HEK293T (cell line): ENCODE results near the gene WNT5A.

Experiments used
- CTCF ChIA-PET: fragments of 350-600 bp; formaldehyde crosslinking; extraction: SDS; loops from one replicate; lab custom pipeline; 2021; ENCODE audit warnings: antibody characterized with exemption, inconsistent platforms; lab: Yijun Ruan, JAX
- POLR2A ChIA-PET: fragments of 350-600 bp; formaldehyde crosslinking; extraction: SDS; loops from one replicate; lab custom pipeline; 2020; ENCODE audit warnings: antibody characterized with exemption, inconsistent platforms; lab: Yijun Ruan, JAX
- DNase-seq: peaks from one replicate; pipeline ENCODE4 v3.0.0; 2012; ENCODE audit warnings: mixed read lengths; ENCODE audit errors: extremely low spot score
- ARNT ChIP-seq: fragments of 450-650 bp; IDR thresholded peaks from 2 replicates; pipeline ENCODE4 v1.6.1; 2017; ENCODE audit warnings: mild to moderate bottlenecking
- BHLHE40 ChIP-seq: fragments of 450-650 bp; IDR thresholded peaks from 2 replicates; pipeline ENCODE4 v1.6.1; 2016; ENCODE audit warnings: mild to moderate bottlenecking, moderate library complexity, borderline replicate concordance
- CTBP1 ChIP-seq: fragments of 450-650 bp; IDR thresholded peaks from 2 replicates; pipeline ENCODE4 v1.6.1; 2016; ENCODE audit warnings: borderline replicate concordance
- ELF4 ChIP-seq: fragments of 450-650 bp; IDR thresholded peaks from 2 replicates; pipeline ENCODE4 v1.6.1; 2017; ENCODE audit warnings: antibody characterized with exemption
- FOXA1 ChIP-seq: fragments of 450-650 bp; IDR thresholded peaks from 2 replicates; pipeline ENCODE4 v1.6.1; 2016; ENCODE audit warnings: mild to moderate bottlenecking
- FOXK2 ChIP-seq: fragments of 450-650 bp; IDR thresholded peaks from 2 replicates; pipeline ENCODE4 v1.6.1; 2016; ENCODE audit warnings: mild to moderate bottlenecking
- FOXM1 ChIP-seq: fragments of 450-650 bp; IDR thresholded peaks from 2 replicates; pipeline ENCODE4 v1.6.1; 2017; ENCODE audit warnings: mild to moderate bottlenecking, borderline replicate concordance
- HDGF ChIP-seq: fragments of 450-650 bp; IDR thresholded peaks from 2 replicates; pipeline ENCODE4 v1.6.1; 2017; ENCODE audit warnings: antibody characterized with exemption, borderline replicate concordance
- L3MBTL2 ChIP-seq: fragments of 450-650 bp; conservative IDR thresholded peaks from 2 replicates; pipeline ENCODE4 v1.6.1; 2016; ENCODE audit warnings: mild to moderate bottlenecking
- LEF1 ChIP-seq: fragments of 450-650 bp; IDR thresholded peaks from 2 replicates; pipeline ENCODE4 v1.6.1; 2017; ENCODE audit warnings: mild to moderate bottlenecking, borderline replicate concordance
- NFRKB ChIP-seq: fragments of 450-650 bp; IDR thresholded peaks from 2 replicates; pipeline ENCODE4 v1.6.1; 2016; ENCODE audit warnings: mild to moderate bottlenecking, moderate library complexity
- SP1 ChIP-seq: fragments of 450-650 bp; IDR thresholded peaks from 2 replicates; pipeline ENCODE4 v1.6.1; 2017
- SUZ12 ChIP-seq: fragments of 450-650 bp; IDR thresholded peaks from 2 replicates; pipeline ENCODE4 v1.6.1; 2016; ENCODE audit warnings: mild to moderate bottlenecking
- TARDBP ChIP-seq: fragments of 450-650 bp; IDR thresholded peaks from 2 replicates; pipeline ENCODE4 v1.6.1; 2016
- ZNF384 ChIP-seq: fragments of 450-650 bp; IDR thresholded peaks from 2 replicates; pipeline ENCODE4 v1.6.1; 2016
- TF ChIP-seq, protein P1 (sequence below): fragments of 450-650 bp; IDR thresholded peaks from 2 replicates; pipeline ENCODE4 v1.6.1; 2016

The WNT5A gene

DNA sequence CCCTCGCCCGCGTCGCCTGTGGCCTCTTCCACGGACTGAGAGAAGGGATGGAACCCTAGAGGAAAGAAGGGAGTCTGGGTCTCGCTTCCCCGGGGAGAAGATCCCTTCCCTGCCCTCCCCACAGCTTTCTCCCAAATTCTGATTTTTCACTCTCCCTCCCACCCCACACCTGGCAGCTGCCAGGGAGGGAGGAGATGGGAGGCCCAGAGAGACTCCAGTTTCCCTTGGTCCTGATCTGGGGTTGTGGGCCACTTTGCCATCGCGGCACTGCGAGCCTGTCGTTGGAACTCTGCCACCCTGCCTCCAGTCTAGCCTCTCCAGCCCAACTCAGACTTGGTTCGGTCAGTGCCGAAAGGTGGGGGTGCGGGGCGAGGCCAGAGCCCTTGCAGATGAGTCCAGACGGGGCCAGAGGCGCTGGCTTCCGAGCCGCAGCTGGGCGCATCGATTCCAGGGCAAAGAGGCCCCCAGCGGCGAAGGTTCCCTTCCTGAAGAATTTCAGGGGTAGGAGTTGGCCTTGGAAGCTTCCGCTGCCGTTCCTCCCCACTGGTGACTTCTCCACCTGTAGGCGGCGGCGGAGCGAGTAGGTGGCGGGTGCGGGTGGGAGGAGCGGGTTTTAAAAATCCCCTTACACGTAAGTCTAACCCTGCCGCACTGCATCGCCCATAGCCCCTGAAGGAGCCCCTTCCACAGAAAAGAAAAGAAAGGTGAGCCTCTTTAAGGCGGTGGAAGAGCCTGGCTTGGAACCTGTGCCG, 5.2 kb downstream of the WNT5A start:
- TF ChIP-seq ELF4 (no peak), SP1 (no peak), FOXK2 (no peak), FOXA1 (no peak), NFRKB (no peak), SUZ12 (no peak), ARNT (no peak), LEF1 (no peak), HDGF (no peak), FOXM1 (no peak), BHLHE40 (no peak), TARDBP (no peak), L3MBTL2 (no peak), ZNF384 (no peak)
- TF ChIP-seq, protein P1, sequence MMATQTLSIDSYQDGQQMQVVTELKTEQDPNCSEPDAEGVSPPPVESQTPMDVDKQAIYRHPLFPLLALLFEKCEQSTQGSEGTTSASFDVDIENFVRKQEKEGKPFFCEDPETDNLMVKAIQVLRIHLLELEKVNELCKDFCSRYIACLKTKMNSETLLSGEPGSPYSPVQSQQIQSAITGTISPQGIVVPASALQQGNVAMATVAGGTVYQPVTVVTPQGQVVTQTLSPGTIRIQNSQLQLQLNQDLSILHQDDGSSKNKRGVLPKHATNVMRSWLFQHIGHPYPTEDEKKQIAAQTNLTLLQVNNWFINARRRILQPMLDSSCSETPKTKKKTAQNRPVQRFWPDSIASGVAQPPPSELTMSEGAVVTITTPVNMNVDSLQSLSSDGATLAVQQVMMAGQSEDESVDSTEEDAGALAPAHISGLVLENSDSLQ, result no peak
- POLR2A ChIA-PET, result no interaction called here
- DNase-seq, result no peak
- CTCF ChIA-PET, result no interaction called here

DNA sequence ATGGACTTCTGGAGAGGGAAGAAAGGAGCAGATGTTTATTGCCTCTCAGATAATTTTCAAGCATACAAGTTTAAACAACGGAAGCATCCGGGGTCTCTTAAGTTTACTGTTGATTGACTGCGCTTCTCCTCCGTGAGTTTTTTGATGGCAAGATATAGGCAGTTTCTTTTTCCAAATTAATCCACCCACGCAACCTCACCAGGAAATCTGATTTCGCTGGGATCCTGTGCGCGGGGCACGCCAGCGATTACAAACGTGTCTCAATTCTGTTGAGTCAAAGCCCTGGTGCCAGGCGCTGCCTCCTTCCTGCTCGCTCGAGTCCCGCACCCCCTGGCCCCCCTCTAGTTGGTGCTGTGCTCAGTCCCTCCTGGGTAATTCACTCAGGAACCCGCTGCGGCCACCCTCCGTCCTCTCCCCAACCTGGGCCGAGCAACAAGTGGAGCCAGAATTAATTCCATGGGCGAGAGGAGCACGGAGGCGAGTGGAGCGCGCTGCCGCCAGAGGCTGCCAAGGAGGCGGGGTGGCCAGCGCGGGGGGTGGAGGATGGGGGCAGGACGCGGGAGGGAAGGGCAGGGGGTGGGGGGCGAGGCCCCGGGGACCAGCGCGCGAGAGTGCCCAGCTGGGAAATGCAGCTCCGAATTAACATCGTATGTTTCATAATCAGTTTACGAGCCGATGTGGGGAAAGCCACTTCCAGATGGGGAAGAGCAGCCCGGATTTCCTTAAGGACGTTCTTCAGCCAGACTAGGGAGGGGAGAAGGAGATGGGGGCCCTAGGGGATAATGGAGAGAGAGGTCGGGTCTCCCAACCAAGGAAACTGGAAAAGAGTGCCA, 6.0 kb downstream of the WNT5A start:
- no peak for DNase-seq
- POLR2A ChIA-PET, result no interaction called here
- TF ChIP-seq FOXM1, result no peak
- TF ChIP-seq, protein P1, result no peak
- TF ChIP-seq ZNF384, result no peak
- TF ChIP-seq FOXK2, result no peak
- TF ChIP-seq SP1, result no peak
- TF ChIP-seq BHLHE40, result no peak
- TF ChIP-seq L3MBTL2, result no peak
- no peak for TF ChIP-seq CTBP1
- TF ChIP-seq ELF4, result no peak
- no peak for TF ChIP-seq LEF1
- TF ChIP-seq FOXA1, result no peak
- no peak for TF ChIP-seq HDGF
- no peak for TF ChIP-seq NFRKB
- TF ChIP-seq ARNT, result no peak
- CTCF ChIA-PET, result no interaction called here

DNA sequence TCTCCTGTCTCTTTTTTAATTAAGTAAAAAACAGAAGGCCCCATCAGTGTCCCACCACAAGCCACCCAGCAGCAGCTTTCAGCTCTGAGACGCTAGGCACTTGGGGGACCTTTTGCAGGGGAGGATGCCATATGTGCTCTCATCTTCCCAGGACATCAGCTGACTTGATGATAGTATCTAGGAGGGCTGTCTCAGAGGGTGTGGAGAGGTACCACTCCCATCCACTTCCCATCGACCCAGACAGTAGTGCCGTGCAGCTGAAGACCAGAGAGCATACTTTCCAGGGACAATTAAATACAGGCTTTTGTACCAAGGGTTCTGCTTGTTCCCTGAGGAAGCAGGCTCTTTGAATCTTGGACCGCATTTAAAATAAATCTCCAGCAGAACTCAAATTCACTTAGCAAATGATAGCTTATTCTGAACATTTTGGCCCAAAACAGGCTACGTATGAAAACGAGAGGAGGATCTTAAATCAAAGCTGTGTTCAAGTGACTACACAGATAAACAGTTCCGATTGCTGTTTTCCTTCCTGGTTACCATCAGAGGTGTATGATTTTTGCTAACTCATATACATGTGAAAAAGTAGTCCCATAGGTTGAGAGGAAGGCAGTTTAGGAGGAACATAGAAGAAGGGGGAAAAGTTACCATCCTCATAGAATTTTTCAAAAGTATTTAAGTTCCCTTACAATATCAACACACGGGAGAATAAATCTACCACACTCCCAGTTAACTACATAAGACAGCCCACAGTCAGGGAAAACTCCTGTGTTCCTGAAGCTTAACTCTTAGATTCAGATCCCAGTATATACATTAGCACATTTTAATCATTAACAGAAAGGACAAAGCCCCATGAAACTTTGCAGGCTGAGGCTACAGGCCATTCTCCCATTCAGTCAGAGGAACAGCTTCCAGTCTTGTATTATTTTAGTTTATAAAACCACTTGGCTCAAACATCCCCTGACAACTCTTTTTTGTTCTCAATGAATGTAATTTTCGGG, 9.5 kb downstream of the WNT5A start:
- TF ChIP-seq SUZ12, result no peak
- TF ChIP-seq BHLHE40, result no peak
- TF ChIP-seq L3MBTL2, result no peak
- TF ChIP-seq ARNT, result no peak
- TF ChIP-seq CTBP1, result no peak
- TF ChIP-seq, protein P1, result no peak
- TF ChIP-seq LEF1, result no peak
- TF ChIP-seq ZNF384, result no peak
- TF ChIP-seq SP1, result no peak
- no peak for TF ChIP-seq FOXM1
- TF ChIP-seq TARDBP, result no peak
- TF ChIP-seq FOXA1, result no peak
- TF ChIP-seq ELF4, result no peak
- TF ChIP-seq FOXK2, result no peak
- TF ChIP-seq NFRKB, result no peak
- TF ChIP-seq HDGF, result no peak

DNA sequence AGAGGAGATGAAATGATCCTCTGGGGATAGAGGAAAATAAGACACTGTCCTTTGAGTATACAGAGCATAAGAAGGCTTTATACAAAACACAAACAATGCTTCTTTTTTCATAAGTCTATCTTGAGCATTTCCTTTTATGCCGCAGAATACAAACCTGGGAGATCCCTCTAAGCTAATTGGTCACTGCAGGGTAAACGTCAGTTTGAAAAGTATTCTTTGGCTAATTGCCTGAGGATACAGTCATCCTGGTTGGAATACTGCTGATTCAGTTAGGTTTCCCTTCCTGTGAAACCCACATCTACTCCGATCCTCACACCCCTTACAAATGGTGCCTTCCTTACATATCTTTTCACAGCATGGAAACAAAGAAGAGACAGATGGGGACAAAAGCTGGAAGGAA, 10.6 kb downstream of the WNT5A start:
- ChIA-PET CTCF (no interaction called here), POLR2A (no interaction called here)
- TF ChIP-seq SUZ12 (no peak), BHLHE40 (no peak), FOXM1 (no peak), NFRKB (no peak), HDGF (no peak), SP1 (no peak), ZNF384 (no peak), CTBP1 (no peak), ELF4 (no peak), ARNT (no peak), FOXA1 (no peak), FOXK2 (no peak), TARDBP (no peak), LEF1 (no peak), L3MBTL2 (no peak)
- TF ChIP-seq, protein P1, result no peak
- DNase-seq, result no peak

More for the DNA sequence above, 9.5 kb downstream of the WNT5A start:
- POLR2A ChIA-PET, result no interaction called here
- DNase-seq, result no peak
- CTCF ChIA-PET, result interaction anchor here (0.7 kb wide), 1 partner anchor 13 kb away, joined by 3 read pairs; no protein-coding TSS in a partner anchor
